Liver (tissue), 3 donors: ENCODE results near the gene RIC1.

Experiments used
- ATF3 ChIP-seq: IDR thresholded peaks from 2 replicates; pipeline ENCODE4 v1.6.1; 2016; ENCODE audit warnings: antibody characterized with exemption
- CTCF ChIP-seq: fragments of 150-350 bp; IDR thresholded peaks from 2 replicates; pipeline ENCODE4 v1.5.1; 2017; ENCODE audit warnings: improper control_type of control experiment, low read depth, low read length; ENCODE audit not compliant: missing input control
- EGR1 ChIP-seq, 2 donors: IDR thresholded peaks; 2 replicates each; pipeline ENCODE4 v1.6.1; 2016 to 2018; ENCODE audit warnings: antibody characterized with exemption in 2 of 2, low read depth in 2 of 2
- FOXA1 ChIP-seq: IDR thresholded peaks from 2 replicates; pipeline ENCODE4 v1.6.1; 2016; ENCODE audit warnings: antibody characterized with exemption
- GABPA ChIP-seq, 2 donors: IDR thresholded peaks in 1 of 2; conservative IDR thresholded peaks in 1 of 2; 2 replicates each; pipeline ENCODE4 v1.6.1; 2016; ENCODE audit warnings: antibody characterized with exemption in 2 of 2, mild to moderate bottlenecking in 1 of 2, moderate library complexity in 1 of 2
- JUND ChIP-seq, 2 donors: IDR thresholded peaks; 2 replicates each; pipeline ENCODE4 v1.6.1; 2016; ENCODE audit warnings: antibody characterized with exemption in 2 of 2
- MAX ChIP-seq: IDR thresholded peaks from 2 replicates; pipeline ENCODE4 v1.6.1; 2016; ENCODE audit warnings: antibody characterized with exemption
- RAD21 ChIP-seq, 2 donors: IDR thresholded peaks; 2 replicates each; pipeline ENCODE4 v1.6.1; 2016; ENCODE audit warnings: antibody characterized with exemption in 2 of 2, mild to moderate bottlenecking in 2 of 2
- REST ChIP-seq: IDR thresholded peaks from 2 replicates; pipeline ENCODE4 v1.6.1; 2016; ENCODE audit warnings: antibody characterized with exemption, mild to moderate bottlenecking
- SP1 ChIP-seq: IDR thresholded peaks from 2 replicates; pipeline ENCODE4 v1.6.1; 2018; ENCODE audit warnings: antibody characterized with exemption, mild to moderate bottlenecking
- TAF1 ChIP-seq: conservative IDR thresholded peaks from 2 replicates; pipeline ENCODE4 v1.6.1; 2016; ENCODE audit warnings: antibody characterized with exemption, mild to moderate bottlenecking
- YY1 ChIP-seq: IDR thresholded peaks from 2 replicates; pipeline ENCODE4 v1.6.1; 2016; ENCODE audit warnings: antibody characterized with exemption, mild to moderate bottlenecking
- donor health status: healthy.
- donor health status: healthy.

- TF ChIP-seq TAF1 (no peak), CTCF (no peak), GABPA (IDR thresholded peaks at IDR 0.05 in 1 of 2, conservative IDR thresholded peaks at IDR 0.05 in 1 of 2) (no peak), RAD21 (IDR thresholded peaks at IDR 0.05) (no peak), SP1 (no peak), YY1 (no peak), ATF3 (no peak), MAX (no peak), REST (no peak), JUND (IDR thresholded peaks at IDR 0.05) (no peak), FOXA1 (no peak), EGR1 (IDR thresholded peaks at IDR 0.05; ENCODE audit: low read depth in 2 of 2) (no peak)
Measured at GRCh38 chr9:5688109-5688508, 59.2 kb downstream of the RIC1 start.
